ENCODE results near the gene RRP7A.

DNA sequence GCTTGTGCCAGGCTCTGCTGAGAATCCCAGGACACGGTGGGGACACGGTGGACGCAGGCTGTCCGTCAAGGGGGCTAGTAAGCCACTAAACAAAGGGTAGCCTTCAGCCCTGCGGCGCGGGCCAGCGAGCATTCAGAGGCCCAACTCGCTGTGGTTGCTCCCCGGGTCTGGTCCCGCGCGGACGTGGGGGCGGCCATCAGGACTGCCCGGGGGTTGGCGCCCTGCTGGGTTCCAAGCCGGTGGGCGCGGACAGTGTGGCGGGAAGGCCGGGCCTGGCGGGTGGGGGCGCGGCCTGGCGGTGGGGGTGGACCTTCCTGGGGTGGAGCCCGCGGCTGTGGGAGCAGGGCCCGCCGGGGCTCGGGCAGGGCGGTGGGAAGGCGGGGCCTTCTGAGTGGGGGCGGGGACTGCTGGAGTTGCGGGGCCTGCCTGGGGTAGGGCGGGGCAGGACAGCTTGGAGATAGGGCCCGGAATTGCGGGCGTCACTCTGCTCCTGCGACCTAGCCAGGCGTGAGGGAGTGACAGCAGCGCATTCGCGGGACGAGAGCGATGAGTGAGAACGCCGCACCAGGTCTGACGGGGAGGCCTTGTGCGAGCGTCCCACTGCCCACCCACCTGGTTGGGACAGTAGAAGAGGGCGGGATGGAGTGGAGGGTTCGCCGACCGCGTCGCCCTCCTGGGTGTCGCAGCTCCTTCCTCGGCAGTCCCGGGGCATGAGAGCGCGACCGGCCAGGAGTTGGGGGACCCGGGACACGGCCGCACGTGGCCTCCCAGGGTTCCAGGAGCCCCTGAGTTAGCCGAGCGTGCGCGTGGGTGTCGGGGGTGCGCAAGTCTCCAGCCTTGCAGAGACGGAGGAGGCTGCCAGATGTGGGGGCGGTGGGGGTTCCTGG, 34.1 kb upstream of the RRP7A start, which contains the start of gene SERHL2:
- TF ChIP-seq, protein P1, sequence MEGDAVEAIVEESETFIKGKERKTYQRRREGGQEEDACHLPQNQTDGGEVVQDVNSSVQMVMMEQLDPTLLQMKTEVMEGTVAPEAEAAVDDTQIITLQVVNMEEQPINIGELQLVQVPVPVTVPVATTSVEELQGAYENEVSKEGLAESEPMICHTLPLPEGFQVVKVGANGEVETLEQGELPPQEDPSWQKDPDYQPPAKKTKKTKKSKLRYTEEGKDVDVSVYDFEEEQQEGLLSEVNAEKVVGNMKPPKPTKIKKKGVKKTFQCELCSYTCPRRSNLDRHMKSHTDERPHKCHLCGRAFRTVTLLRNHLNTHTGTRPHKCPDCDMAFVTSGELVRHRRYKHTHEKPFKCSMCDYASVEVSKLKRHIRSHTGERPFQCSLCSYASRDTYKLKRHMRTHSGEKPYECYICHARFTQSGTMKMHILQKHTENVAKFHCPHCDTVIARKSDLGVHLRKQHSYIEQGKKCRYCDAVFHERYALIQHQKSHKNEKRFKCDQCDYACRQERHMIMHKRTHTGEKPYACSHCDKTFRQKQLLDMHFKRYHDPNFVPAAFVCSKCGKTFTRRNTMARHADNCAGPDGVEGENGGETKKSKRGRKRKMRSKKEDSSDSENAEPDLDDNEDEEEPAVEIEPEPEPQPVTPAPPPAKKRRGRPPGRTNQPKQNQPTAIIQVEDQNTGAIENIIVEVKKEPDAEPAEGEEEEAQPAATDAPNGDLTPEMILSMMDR (conservative IDR thresholded peaks at IDR 0.05; ENCODE audit: low read depth, low read length), result no peak
- TF ChIP-seq EZH2 (IDR thresholded peaks at IDR 0.05; ENCODE audit: low read length, unreplicated experiment), result no peak
- no peak for TF ChIP-seq EZH2phosphoT487 (IDR thresholded peaks at IDR 0.05; ENCODE audit: borderline replicate concordance, low read length)

All from PC-3 (cell line).